K562 (cell line): Measurements from ENCODE around the gene ATP6V1G2. TPM values are rescaled to one million over a fixed set of nuclear protein-coding genes. Genes with fewer than 3 reads are reported as not detected.

ENCODE experiments used
- CCNT2 ChIP-seq: IDR thresholded peaks from 2 replicates; pipeline ENCODE4 v1.6.1; 2011; ENCODE audit warnings: borderline replicate concordance, low read depth, mild to moderate bottlenecking, moderate library complexity, mixed read lengths, low read length; ENCODE audit not compliant: insufficient read length; ENCODE audit errors: extremely low read depth
- CEBPG ChIP-seq, 3 experiments: fragments of 200-800 bp in 1 of 3; sonication (Bioruptor generic) in 1 of 3; sonication (generic) in 1 of 3; formaldehyde crosslinking in 1 of 3; IDR thresholded peaks in 2 of 3; conservative IDR thresholded peaks in 1 of 3; 2 replicates each; pipeline versions ENCODE4 v1.6.1 to v1.8.0; 2016 to 2022; ENCODE audit warnings: missing compliant biosample characterization in 2 of 3, missing genetic modification characterization in 2 of 3, mild to moderate bottlenecking in 1 of 3, missing genetic modification reagents in 1 of 3
- CEBPZ ChIP-seq: fragments of 150-350 bp; IDR thresholded peaks from 2 replicates; pipeline ENCODE4 v1.6.1; 2014; ENCODE audit warnings: low read depth, mild to moderate bottlenecking, low read length, borderline replicate concordance
- E2F6 ChIP-seq, 2 experiments: IDR thresholded peaks; 2 replicates each; pipeline ENCODE4 v1.6.1; 2011; ENCODE audit warnings: borderline replicate concordance in 1 of 2, control low read depth in 1 of 2, low read depth in 1 of 2, low read length in 1 of 2, mild to moderate bottlenecking in 1 of 2, mixed read lengths in 1 of 2, moderate library complexity in 1 of 2; ENCODE audit not compliant: insufficient read depth in 1 of 2, insufficient read length in 1 of 2, poor library complexity in 1 of 2, severe bottlenecking in 1 of 2; ENCODE audit errors: extremely low read depth in 1 of 2
- EP300 ChIP-seq: IDR thresholded peaks from 2 replicates; pipeline ENCODE4 v1.6.1; 2012; ENCODE audit warnings: low read length, improper control_type of control experiment
- ETV5 ChIP-seq: sonication (generic); formaldehyde crosslinking; IDR thresholded peaks from 2 replicates; pipeline ENCODE4 v1.4.0; 2020; ENCODE audit warnings: low read depth, mild to moderate bottlenecking, missing genetic modification reagents
- FIP1L1 ChIP-seq: fragments of 200-400 bp; formaldehyde crosslinking; IDR thresholded peaks from 2 replicates; pipeline ENCODE4 v1.6.1; 2018; ENCODE audit warnings: mild to moderate bottlenecking, low read depth, low read length; ENCODE audit not compliant: poor library complexity, severe bottlenecking
- FOXJ2 ChIP-seq: fragments of 200-800 bp; sonication (Bioruptor generic); IDR thresholded peaks from 2 replicates; pipeline ENCODE4 v1.6.1; 2016; ENCODE audit warnings: missing genetic modification characterization, missing compliant biosample characterization
- GABPA ChIP-seq: fragments of 200-800 bp; sonication (Bioruptor generic); conservative IDR thresholded peaks from 2 replicates; pipeline ENCODE4 v1.6.1; 2016; ENCODE audit warnings: low read depth, missing genetic modification characterization, missing compliant biosample characterization
- JUND ChIP-seq, 2 experiments: IDR thresholded peaks; 2 replicates in 1 of 2; 3 replicates in 1 of 2; pipeline ENCODE4 v1.6.1; 2011; ENCODE audit warnings: borderline replicate concordance in 2 of 2, low read depth in 2 of 2, low read length in 2 of 2, improper control_type of control experiment in 1 of 2, missing biosample characterization in 1 of 2, missing genetic modification characterization in 1 of 2, missing genetic modification reagents in 1 of 2
- SAFB2 ChIP-seq: fragments of 200-400 bp; formaldehyde crosslinking; IDR thresholded peaks from 2 replicates; pipeline ENCODE4 v1.6.1; 2018; ENCODE audit warnings: borderline replicate concordance, low read length, low read depth, moderate library complexity; ENCODE audit not compliant: severe bottlenecking
- YY1 ChIP-seq, 3 experiments: IDR thresholded peaks; 2 replicates each; pipeline ENCODE4 v1.6.1; 2011; ENCODE audit warnings: low read length in 2 of 3, mild to moderate bottlenecking in 2 of 3, moderate library complexity in 2 of 3, borderline replicate concordance in 1 of 3, control low read depth in 1 of 3, low read depth in 1 of 3; ENCODE audit not compliant: insufficient read depth in 3 of 3, insufficient replicate concordance in 2 of 3, control insufficient read depth in 1 of 3, insufficient read length in 1 of 3; ENCODE audit errors: extremely low read depth in 1 of 3
- ZNF12 ChIP-seq: sonication (generic); formaldehyde crosslinking; IDR thresholded peaks from 2 replicates; pipeline ENCODE4 v1.4.0; 2020; ENCODE audit warnings: mild to moderate bottlenecking, missing genetic modification reagents
- ZNF639 ChIP-seq, 2 experiments: fragments of 200-800 bp in 1 of 2; sonication (Bioruptor generic) in 1 of 2; sonication (generic) in 1 of 2; formaldehyde crosslinking in 1 of 2; IDR thresholded peaks in 1 of 2; conservative IDR thresholded peaks in 1 of 2; 2 replicates each; pipeline versions ENCODE4 v1.5.0 to v1.6.1; 2016 to 2020; ENCODE audit warnings: missing compliant biosample characterization in 1 of 2, missing genetic modification characterization in 1 of 2, missing genetic modification reagents in 1 of 2
- polyA plus RNA-seq, 8 experiments: library from polyadenylated mRNA; depleted of rRNA in 4 of 8; stranded (reverse) in 5 of 8; unstranded in 3 of 8; fragments of >200 nt; fragmentation: Nextera tagmentation in 2 of 8; fragmentation: Illumina TruSeq in 1 of 8; extraction: Ambion mirVana in 2 of 8; extraction: Trizol in 1 of 8; gene quantifications; 2 replicates each; pipeline versions ENCODE4 v1.2.1 to v1.2.3, GENCODE V29; 2011 to 2014; ENCODE audit warnings: inconsistent platforms in 1 of 8, missing spikeins in 1 of 8
- total RNA-seq, 7 experiments: library from RNA; depleted of rRNA in 6 of 7; stranded (reverse); fragments of >200 nt in 6 of 7; fragmentation: Illumina TruSeq in 2 of 7; extraction: Trizol in 2 of 7; gene quantifications; 2 replicates each; pipeline versions ENCODE4 v1.2.1 to v1.2.3, GENCODE V29; 2011 to 2021; ENCODE audit warnings: low replicate concordance in 1 of 7
- TF ChIP-seq, protein P1 (sequence below): fragments of 250-450 bp; sonication (Bioruptor Pico); IDR thresholded peaks from 2 replicates; pipeline ENCODE4 v1.8.0; 2022; ENCODE audit warnings: moderate library complexity, mild to moderate bottlenecking, inconsistent platforms

Gene ATP6V1G2
- total and polyA plus RNA-seq, 9 of the 15 experiments (the other 6 are each of a cell fraction or from before 2014, with no cell fraction given) = 0.14 to 1.5 (median 0.33) TPM

DNA sequence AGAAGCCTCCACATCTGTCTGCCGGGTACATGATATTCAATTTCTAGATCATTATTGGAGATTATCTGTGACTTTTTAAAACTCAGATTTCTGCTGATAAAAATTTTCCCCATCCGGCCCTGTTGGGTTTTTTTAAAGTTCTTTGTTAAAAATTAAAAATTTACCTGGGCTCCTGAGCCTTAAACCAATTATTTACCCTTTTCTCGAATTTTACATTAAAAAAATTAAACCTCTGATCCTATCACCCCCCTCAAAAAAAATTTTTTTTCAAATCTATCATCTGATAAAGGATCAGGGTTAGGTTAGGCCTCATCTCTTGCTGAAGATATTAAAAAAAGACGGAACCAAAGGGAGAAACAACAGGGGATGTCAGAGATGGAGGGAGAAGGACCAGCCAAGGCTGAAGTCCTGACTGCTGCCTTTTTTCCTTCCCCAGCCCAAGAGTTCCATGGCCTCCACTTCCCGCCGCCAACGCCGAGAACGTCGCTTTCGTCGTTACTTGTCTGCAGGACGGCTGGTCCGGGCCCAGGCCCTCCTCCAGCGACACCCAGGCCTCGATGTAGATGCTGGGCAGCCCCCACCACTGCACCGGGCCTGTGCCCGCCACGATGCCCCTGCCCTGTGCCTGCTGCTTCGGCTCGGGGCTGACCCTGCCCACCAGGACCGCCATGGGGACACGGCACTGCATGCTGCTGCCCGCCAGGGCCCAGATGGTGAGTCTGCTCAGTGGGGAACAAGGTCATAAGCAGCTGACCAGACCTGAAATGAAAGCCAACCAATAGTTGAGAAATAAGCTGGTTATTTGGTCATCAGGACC is 1.5 kb upstream of the ATP6V1G2 start (continued):
- TF ChIP-seq E2F6 (IDR thresholded peaks at IDR 0.05; ENCODE audit: borderline replicate concordance in 1 of 2, extremely low read depth in 1 of 2, insufficient read depth in 1 of 2, insufficient read length in 1 of 2, low read depth in 1 of 2, low read length in 1 of 2, poor library complexity in 1 of 2, severe bottlenecking in 1 of 2) (peak; percentile 32 to 48), GABPA (tag) (peak; percentile 85; the same call in 1 of the 2 replicates), JUND (IDR thresholded peaks at IDR 0.05; ENCODE audit: borderline replicate concordance, low read depth, low read length) (no peak), JUND (tag; IDR thresholded peaks at IDR 0.05; ENCODE audit: borderline replicate concordance, low read depth, low read length) (0 out of 3 replicates have a peak, but pooled peaks have one; percentile 11), EP300 (0 out of 2 replicates have a peak, but pooled peaks have one; percentile 9), ZNF639 (CRISPR knock-in tag; conservative IDR thresholded peaks at IDR 0.05 in 1 of 2, IDR thresholded peaks at IDR 0.05 in 1 of 2) (peak in 1 of 2 experiments; percentile 49; a peak in 1 of 4 replicates), CEBPZ (no peak), ETV5 (peak; percentile 71), CEBPG (CRISPR knock-in tag; IDR thresholded peaks at IDR 0.05) (peak; percentile 53), CEBPG (tag; conservative IDR thresholded peaks at IDR 0.05 in 1 of 2, IDR thresholded peaks at IDR 0.05 in 1 of 2) (no peak), YY1 (IDR thresholded peaks at IDR 0.05; ENCODE audit: borderline replicate concordance in 1 of 3, control insufficient read depth in 1 of 3, extremely low read depth in 1 of 3, insufficient read depth in 3 of 3, insufficient read length in 1 of 3, insufficient replicate concordance in 2 of 3, low read depth in 1 of 3, low read length in 2 of 3) (peak in 2 of 3 experiments; percentile 13 to 77), SAFB2 (no peak), FIP1L1 (peak; percentile 22), ZNF12 (0 out of 2 replicates have a peak, but pooled peaks have one; percentile 69), FOXJ2 (peak; percentile 62; the same call in 1 of the 2 replicates), CCNT2 (no peak)
- TF ChIP-seq, protein P1, sequence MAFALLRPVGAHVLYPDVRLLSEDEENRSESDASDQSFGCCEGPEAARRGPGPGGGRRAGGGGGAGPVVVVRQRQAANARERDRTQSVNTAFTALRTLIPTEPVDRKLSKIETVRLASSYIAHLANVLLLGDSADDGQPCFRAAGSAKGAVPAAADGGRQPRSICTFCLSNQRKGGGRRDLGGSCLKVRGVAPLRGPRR (CRISPR knock-in tag) = 0 out of 2 replicates have a peak, but pooled peaks have one; percentile 17
